DLD1 (cell line): Measurements from ENCODE around the gene OR5C1.
"Not testable (repeated sequence)": the region's sequence is repeated elsewhere in the genome, so short reads cannot be mapped to it uniquely, and the experiment has no call there.

Experiments
- in situ Hi-C: cut with HindIII; loops from 2 replicates; pipeline ENCODE4 v1.10.0; 2017; ENCODE audit warnings: low sequenced_read_pairs

Gene OR5C1

GRCh38 chr9:122810306-122810946 is 21.7 kb downstream of the OR5C1 start:
- in situ Hi-C loops, result no loop called here

- in situ Hi-C loops, result no loop called here
Observed at GRCh38 chr9:122812736-122813135, 24.0 kb downstream of the OR5C1 start.

- in situ Hi-C loops, result no loop called here
Observed at GRCh38 chr9:122814545-122814944, 25.8 kb downstream of the OR5C1 start.

- in situ Hi-C loops, result no loop called here
Observed at GRCh38 chr9:122815544-122815943, 26.8 kb downstream of the OR5C1 start.

DNA sequence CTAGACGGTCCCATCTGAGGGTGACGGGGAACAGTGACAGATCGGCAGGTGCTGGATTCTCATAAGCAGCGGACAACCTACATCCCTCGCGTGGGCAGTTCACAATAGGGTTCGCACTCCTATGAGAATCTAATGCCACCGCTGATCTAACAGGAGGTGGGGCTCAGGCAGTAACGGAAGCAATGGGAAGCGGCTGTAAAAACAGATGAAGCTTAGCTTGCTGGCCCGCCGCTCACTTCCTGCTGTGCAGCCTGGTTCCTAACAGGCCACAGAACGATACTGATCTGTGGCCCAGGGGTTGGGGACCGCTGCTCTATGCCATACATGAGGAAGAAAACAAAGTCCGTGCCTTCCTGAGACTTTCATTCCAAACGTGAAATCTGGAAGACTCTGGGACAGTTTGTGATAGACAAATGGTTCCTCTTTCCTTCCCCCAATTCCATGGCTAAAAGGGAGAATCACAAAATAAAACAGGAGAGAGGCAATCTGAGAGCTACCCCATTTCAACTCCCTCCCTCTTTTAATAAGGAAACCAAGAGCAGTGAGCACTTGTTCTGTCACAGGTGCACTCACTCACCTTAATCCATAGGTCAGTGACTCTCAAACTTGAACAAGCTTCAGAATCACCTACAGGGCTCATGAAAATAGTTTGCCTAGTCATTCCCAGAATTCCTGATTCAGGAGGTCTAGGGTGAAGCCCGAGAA is 27.6 kb downstream of the OR5C1 start:
- in situ Hi-C loops, result no loop called here

DNA sequence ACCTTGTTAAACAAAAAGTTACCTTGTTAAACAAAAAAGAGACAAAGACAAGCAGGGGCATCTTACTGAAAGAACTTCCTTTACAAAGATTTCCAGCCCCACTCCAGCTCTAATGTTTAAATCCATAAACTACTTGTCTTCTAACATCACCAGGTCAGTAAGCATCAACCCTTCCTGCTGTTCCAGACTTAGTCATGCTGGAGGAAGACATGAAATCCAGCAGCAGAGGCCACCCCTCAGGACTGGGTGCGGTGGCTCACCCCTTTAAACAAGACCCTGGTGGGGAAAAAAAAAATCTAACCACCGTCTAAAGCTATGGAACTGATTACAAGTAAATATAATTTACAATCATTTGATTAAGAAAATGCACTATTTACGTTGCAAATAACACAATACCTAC is 30.6 kb downstream of the OR5C1 start:
- in situ Hi-C loops, result no loop called here

GRCh38 chr9:122819791-122820489 is 31.2 kb downstream of the OR5C1 start:
- in situ Hi-C loops, result no loop called here

- in situ Hi-C loops, result no loop called here
Observed at GRCh38 chr9:122820490-122820845, 31.7 kb downstream of the OR5C1 start.

DNA sequence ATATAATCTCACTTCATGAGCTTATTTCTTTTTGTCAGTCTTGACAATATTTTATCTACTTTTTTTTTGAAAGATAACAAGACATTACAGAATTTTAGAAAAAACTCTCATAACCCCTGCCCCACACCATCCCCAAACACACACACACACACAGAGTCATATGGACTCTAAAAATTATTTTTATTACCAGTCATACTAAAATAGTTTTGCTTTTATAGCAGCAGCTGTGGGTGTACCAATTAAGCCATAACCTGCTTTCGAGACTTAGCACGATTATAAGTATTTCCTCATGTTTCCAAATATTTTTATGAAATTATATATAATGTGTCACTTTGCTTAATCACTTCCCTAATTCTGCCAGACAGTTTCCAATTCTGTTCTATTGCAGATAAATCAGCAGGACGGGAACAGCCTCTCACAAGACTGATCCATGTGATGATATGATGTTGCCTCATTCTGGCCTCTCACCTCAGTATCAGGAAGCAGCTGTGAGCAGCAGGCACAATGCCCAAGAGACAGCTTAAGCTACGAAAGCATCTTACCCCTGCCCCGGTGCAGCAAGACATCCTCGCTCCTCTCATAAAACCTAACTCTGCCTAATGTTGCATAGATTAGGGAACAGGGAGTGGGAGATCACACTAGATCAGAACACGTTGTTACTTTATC is 32.7 kb downstream of the OR5C1 start:
- in situ Hi-C loops, result no loop called here

- in situ Hi-C loops, result no loop called here
Observed at GRCh38 chr9:122822056-122822455, 33.3 kb downstream of the OR5C1 start.

GRCh38 chr9:122822938-122823337 is 34.2 kb downstream of the OR5C1 start:
- in situ Hi-C loops, result no loop called here

- in situ Hi-C loops, result no loop called here
Observed at GRCh38 chr9:122827761-122828093, 39.0 kb downstream of the OR5C1 start.

DNA sequence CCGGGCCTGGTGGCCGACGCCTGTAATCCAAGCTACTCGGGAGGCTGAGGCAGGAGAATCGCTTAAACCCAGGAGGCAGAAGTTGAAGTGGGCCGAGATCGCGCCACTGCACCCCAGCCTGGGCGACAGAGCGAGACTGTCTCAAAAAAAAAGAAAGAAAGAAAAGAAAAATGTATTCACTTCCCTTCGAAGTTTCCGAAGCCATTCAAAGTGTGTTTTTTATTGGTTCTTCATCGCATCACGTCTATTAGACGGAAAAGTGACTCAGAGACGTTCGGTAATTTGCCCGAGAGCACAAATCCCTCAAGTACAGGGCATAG is 40.2 kb downstream of the OR5C1 start:
- in situ Hi-C loops, result not testable (repeated sequence)

DNA sequence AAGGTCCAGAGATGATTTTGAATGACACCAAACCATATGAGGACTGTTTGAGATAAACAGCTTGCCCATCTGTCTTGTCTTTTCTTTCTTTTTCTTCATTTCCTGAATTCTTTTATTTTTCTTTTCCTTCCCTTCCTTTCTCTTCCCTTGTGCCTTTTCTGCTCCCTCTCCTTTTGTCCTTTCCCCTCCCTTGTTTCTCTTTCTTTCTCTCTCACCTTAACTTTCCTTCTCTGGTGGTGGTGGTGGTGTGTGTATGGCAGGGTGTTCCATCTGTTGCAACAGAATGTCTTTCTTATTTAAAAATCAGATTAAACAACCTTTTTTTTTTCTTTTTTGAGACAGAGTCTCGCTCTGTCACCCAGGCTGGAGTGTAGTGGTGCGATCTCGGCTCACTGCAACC is 43.5 kb downstream of the OR5C1 start:
- in situ Hi-C loops, result no loop called here

- in situ Hi-C loops, result no loop called here
Observed at GRCh38 chr9:122835313-122835731, 46.6 kb downstream of the OR5C1 start.

- in situ Hi-C loops, result no loop called here
Observed at GRCh38 chr9:122837266-122837850, 48.6 kb downstream of the OR5C1 start.

DNA sequence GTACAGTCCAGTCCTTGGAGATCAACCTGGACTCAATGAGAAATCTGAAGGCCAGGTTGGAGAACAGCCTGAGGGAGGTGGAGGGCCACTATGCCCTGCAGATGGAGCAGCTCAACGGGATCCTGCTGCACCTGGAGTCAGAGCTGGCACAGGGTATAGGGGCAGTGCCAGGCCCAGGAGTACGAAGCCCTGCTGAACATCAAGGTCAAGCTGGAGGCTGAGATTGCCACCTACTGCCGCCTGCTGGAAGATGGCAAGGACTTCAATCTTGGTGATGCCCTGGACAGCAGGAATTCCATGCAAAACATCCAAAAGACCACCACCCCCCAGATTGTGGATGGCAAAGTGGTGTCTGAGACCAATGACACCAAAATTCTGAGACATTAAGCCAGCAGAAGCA is 49.7 kb downstream of the OR5C1 start:
- in situ Hi-C loops, result not testable (repeated sequence)
